ENCODE data around the gene CMPK1.
"Not testable (repeated sequence)": the region's sequence is repeated elsewhere in the genome, so short reads cannot be mapped to it uniquely, and the experiment has no call there.

CMPK1 gene

DNA sequence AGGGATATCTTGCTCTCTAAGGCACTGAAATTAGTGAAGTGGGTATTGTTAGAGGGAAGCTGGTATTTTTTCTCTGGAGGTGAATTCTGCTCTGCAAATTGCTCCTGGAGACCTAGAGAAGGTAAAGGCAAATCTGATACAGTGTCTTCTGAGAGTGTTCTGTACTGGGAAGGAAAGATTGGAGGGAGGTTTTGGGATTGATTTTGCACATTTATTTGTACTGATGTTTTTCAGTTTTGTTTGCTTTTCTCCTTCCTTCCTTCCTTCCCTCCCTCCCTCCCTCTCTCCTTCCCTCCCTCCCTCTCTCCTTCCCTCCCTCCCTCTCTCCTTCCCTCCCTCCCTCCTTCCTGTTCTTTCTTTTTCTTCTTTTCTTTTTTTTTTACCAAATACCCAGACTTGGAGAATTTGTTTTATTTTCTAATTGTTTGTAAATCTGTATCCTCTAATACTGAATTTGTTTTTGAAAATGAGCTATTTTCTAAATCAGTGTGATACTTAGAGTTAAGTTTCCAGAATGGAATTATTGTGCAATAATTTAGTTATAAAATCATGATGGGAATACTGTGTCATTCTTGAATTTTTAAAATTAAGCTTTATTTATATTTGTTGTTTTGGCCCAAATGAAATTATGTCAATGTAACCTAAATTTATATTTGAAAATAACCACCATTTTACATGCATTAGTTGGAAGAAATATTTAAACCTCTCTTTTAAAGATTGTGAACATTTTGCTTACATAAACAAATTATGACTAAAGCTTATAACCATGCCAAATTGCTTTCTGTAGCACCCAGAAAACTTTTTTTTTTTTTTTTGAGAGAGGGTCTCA, 4.9 kb downstream of the CMPK1 start:
- no peak for DNase-seq

DNA sequence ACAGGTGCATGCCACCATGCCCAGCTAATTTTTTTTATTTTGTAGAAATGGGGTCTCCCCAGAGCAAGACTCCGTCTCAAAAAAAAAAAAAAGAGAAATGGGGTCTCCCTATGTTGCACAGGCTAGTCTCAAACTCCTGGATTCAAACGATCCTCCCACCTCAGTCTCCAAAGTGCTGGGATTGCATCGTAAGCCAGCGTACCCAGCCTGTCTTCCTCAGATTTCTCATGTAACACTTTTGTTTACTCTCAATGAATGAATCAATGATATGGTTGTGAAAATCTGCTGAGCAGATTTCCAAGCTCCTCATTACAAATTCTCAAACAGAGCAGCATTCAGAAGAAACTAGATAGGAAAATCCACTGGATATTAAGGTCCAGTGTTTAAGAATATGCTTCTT, 6.6 kb downstream of the CMPK1 start:
- DNase-seq: no peak

DNA sequence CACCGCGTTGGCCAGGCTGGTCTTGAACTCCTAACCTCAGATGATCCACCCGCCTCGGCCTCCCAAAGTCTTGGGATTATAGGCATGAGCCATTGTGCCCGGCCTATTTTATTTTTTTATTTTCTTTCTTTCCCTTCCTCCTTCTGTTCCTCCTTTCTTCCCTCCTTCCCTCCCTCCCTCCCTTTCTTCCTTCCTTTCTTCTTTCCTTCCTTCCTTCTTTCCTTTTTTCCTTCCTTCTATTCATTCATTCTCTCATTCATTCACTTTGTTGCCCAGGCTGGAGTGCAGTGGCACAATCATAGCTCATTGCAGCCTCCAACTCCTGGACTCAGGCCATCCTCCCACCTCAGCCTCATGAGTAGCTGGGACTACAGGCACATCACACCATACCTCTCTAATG, 13.4 kb downstream of the CMPK1 start:
- not testable (repeated sequence) for DNase-seq

GRCh38 chr1:47347735-47348134, 14.1 kb downstream of the CMPK1 start:
- DNase-seq: no peak

DNA sequence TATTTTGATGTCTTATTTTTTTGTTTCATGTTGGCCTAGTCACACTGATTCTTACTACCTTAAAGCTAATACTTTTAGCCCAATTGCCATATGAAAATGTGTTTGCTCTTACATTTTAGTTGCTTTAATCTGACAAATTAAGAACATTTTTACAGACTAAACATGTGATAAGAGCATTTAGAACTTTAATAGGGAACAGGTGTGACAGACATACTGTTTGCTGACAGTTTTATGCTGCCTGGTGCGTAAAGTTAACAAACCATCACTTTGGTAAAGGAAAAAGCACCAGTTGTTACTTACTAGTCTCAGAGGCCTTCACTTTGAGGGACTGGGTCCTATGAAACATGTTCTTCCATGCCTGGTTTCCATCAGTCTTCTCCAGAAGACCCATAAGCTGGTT, 14.7 kb downstream of the CMPK1 start:
- no peak for DNase-seq

GRCh38 chr1:47351305-47351704, 17.7 kb downstream of the CMPK1 start:
- DNase-seq: no peak

DNA sequence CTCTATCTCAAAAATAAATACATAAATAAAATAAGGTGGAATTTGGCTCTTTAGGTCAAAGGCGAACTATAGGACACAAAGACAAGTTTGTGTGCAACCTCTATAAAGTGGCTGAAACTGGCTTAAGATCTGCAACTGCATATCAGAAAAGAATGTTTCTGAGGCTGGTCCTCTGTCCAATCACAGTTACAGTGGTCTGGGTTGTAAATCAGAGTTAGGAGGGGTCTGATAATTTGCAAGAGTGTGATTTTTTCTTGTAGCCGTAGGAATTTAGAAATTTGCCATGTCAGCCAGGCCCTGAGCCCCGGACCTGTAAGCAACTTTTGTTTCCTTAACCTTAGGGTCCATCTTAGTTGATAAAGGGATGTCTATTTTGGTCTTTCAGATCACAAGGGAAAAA, 27.8 kb downstream of the CMPK1 start:
- no peak for DNase-seq

- DNase-seq: no peak
Observed at GRCh38 chr1:47362828-47363227, 29.2 kb downstream of the CMPK1 start.

GRCh38 chr1:47367651-47368050, 34.1 kb downstream of the CMPK1 start:
- no peak for DNase-seq

- DNase-seq: no peak
Observed at GRCh38 chr1:47371016-47371517, 37.5 kb downstream of the CMPK1 start.

DNA sequence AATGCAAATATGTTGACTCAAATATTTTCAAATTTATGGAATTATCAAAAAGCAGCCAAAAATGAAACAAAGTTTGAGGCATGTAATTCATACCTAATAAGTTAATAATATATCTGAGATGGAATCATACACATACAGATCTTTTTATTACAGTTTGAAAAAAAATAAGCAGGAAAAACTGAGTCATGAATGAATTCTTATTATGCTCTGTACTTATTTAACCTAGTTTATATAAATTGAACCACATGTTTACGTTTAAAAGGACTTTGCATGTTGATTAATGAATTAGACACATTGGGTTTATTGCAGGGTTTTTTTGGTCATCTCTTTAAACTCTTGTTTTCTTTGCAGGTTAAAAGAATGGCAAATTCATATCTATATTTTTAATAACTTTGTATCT, 40.9 kb downstream of the CMPK1 start:
- no peak for DNase-seq

DNA sequence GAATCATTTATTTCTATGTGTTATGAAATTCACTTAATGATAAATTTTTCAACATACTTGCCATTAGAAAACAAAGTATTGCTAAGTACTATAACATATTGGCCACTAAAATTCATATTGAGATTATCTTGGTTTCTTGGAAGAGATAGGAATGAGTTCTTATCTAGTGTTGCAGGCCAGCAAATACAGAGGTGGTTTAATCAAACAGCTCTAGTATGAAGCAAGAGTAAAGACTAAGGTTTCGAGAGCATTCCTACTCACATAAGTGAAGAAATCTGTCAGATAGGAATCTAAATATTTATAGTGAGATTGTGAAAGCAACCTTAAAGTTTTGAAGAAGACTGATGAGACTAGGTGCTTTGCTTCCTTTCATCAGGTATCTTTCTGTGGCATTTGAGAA, 44.6 kb downstream of the CMPK1 start:
- DNase-seq: no peak

DNA sequence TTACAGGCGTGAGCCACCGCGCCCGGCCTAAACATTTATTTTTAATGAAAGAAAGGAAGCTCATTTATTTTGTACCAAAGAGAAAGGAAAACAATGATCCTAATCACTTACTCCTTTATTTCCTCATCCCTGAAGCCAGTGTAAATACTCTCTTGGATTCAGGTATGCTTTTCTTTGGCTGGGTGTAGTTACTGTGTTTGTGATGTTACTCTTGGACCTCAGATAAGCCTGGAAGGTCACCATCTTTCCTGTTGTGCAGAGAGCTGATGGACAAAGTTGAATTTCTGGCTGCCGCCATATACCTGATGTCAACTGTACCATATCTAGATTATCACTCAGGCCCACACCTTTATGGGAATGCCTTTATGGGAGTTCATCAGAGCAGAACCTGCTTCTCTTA, 47.1 kb downstream of the CMPK1 start:
- no peak for DNase-seq

DNA sequence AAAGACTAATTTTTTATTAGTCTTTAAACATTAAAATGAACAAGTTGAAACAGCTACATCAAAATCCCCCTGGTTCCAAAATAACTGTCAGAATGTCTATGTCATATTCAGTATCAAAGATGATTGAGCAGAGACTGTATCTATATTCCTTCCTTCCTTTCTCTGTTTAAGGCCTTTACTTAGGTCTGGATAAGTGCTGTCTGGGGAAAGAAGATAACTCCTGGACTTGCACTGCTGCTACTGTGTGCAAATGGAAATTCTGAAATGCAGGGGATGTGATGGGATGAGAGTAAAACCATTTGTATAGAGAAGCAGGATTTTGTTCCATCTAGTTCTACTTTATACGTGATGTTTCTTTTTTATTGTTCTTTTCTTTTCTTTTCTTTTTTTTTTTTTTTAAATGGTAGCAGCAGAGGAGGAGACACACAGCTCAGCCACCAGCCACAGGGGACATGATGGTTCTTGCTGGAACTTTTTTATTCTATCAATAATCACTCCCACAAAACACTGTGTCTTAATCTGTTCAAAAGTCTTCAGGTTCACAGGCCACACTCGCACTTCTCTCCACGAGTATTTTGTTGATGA, 48.9 kb downstream of the CMPK1 start:
- no peak for DNase-seq

GRCh38 chr1:47384083-47384482, 50.5 kb downstream of the CMPK1 start:
- no peak for DNase-seq

GRCh38 chr1:47385020-47385419, 51.4 kb downstream of the CMPK1 start:
- no peak for DNase-seq

GRCh38 chr1:47386268-47386667, 52.7 kb downstream of the CMPK1 start:
- no peak for DNase-seq

- no peak for DNase-seq
Observed at GRCh38 chr1:47388030-47388890, 54.7 kb downstream of the CMPK1 start.

GRCh38 chr1:47388891-47389238, 55.3 kb downstream of the CMPK1 start:
- no peak for DNase-seq

- DNase-seq: no peak
Observed at GRCh38 chr1:47389731-47390130, 56.1 kb downstream of the CMPK1 start.

DNA sequence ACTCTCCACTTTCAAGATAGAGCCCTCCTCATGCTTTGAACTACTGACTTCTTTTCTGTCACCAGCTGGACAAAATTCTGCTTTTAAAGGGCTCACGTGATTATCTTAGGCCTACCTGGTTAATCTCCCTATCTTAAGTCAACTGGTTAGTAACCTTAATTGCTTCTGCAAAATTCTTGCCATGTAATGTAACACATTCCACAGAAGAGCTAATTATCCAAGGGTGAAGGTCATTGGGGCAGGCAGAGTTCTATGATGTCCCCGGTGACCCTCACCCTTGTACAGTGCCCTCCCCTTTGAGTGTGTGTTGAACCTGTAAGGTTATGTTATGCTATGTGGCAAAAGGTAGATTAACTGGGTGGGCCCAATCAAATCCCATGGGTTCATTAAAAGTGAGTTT, 57.3 kb downstream of the CMPK1 start:
- DNase-seq: no peak

- DNase-seq: no peak
Observed at GRCh38 chr1:47393141-47393540, 59.6 kb downstream of the CMPK1 start.

GRCh38 chr1:47395433-47395832, 61.8 kb downstream of the CMPK1 start:
- no peak for DNase-seq
